Measurements from ENCODE around the gene RAVER2. TPM values are rescaled to one million over a fixed set of nuclear protein-coding genes. Genes with fewer than 3 reads are reported as not detected.

The RAVER2 gene
- total and polyA plus RNA-seq, 2 experiments from 2014 or later: 10.8 to 24.0 TPM

- H3K4me1 ChIP-seq (ENCODE audit: low read depth): no peaks in the 10 kb centered on the region
- no peak overlapping the region for H3K4me3 ChIP-seq
- no peak for DNase-seq (ENCODE audit: low read depth in 1 of 2, low spot score in 1 of 2)
- H3K27me3 ChIP-seq: no peaks in the 10 kb centered on the region
- peaks cover 11% of the 10 kb centered on the region for H3K36me3 ChIP-seq
- H3K27ac ChIP-seq: no peak overlapping the region
- H3K9me3 ChIP-seq (ENCODE audit: low read depth): no peaks in the 10 kb centered on the region
- TF ChIP-seq, protein P1, sequence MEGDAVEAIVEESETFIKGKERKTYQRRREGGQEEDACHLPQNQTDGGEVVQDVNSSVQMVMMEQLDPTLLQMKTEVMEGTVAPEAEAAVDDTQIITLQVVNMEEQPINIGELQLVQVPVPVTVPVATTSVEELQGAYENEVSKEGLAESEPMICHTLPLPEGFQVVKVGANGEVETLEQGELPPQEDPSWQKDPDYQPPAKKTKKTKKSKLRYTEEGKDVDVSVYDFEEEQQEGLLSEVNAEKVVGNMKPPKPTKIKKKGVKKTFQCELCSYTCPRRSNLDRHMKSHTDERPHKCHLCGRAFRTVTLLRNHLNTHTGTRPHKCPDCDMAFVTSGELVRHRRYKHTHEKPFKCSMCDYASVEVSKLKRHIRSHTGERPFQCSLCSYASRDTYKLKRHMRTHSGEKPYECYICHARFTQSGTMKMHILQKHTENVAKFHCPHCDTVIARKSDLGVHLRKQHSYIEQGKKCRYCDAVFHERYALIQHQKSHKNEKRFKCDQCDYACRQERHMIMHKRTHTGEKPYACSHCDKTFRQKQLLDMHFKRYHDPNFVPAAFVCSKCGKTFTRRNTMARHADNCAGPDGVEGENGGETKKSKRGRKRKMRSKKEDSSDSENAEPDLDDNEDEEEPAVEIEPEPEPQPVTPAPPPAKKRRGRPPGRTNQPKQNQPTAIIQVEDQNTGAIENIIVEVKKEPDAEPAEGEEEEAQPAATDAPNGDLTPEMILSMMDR (IDR thresholded peaks at IDR 0.05; ENCODE audit: low read depth, low read length): no peak
Measured at GRCh38 chr1:64867266-64867665, 122.4 kb downstream of the RAVER2 start.

DNA sequence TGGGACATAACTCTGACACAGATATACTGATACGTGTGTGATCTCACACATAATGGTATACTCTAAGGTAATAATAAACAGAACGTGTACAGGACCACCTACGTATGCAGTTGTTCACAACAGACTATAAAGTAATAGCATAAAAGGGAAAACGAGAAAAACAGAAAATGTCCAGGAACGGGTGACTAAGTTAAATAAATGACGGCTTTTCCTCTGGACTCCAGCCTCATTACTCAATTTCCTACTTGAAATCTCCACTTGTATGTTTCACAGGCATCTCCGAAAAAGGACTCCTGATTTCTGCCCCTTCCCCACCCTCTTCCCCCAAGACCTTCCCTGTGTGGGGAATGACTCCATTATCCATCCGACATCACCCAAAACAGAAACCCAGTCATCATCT lies 126.4 kb downstream of the RAVER2 start:
- H3K36me3 ChIP-seq: peaks cover 10% of the 10 kb centered on the region

GRCh38 chr1:64872067-64872466 lies 127.2 kb downstream of the RAVER2 start:
- H3K27ac ChIP-seq: no peak overlapping the region
- H3K27me3 ChIP-seq: no peaks in the 10 kb centered on the region
- DNase-seq (ENCODE audit: low read depth in 1 of 2, low spot score in 1 of 2): no peak
- H3K4me1 ChIP-seq (ENCODE audit: low read depth): peaks cover 14% of the 10 kb centered on the region
- H3K9me3 ChIP-seq (ENCODE audit: low read depth): no peaks in the 10 kb centered on the region
- TF ChIP-seq, protein P1 (IDR thresholded peaks at IDR 0.05; ENCODE audit: low read depth, low read length): no peak
- H3K36me3 ChIP-seq: peaks cover 5% of the 10 kb centered on the region
- H3K4me3 ChIP-seq: no peak overlapping the region

More for the DNA sequence above, 126.4 kb downstream of the RAVER2 start:
- no peak for DNase-seq (ENCODE audit: low read depth in 1 of 2, low spot score in 1 of 2)
- Histone ChIP-seq H3K9me3 (ENCODE audit: low read depth) (no peaks in the 10 kb centered on the region), H3K27me3 (no peaks in the 10 kb centered on the region), H3K4me3 (no peak overlapping the region), H3K4me1 (ENCODE audit: low read depth) (peaks cover 14% of the 10 kb centered on the region), H3K27ac (no peak overlapping the region)
- TF ChIP-seq, protein P1 (IDR thresholded peaks at IDR 0.05; ENCODE audit: low read depth, low read length): no peak

- no peak for DNase-seq (ENCODE audit: low read depth in 1 of 2, low spot score in 1 of 2)
- Histone ChIP-seq H3K9me3 (ENCODE audit: low read depth) (no peaks in the 10 kb centered on the region), H3K27ac (peak overlapping the region; percentile 85), H3K4me3 (no peak overlapping the region), H3K36me3 (no peaks in the 10 kb centered on the region), H3K27me3 (no peaks in the 10 kb centered on the region), H3K4me1 (ENCODE audit: low read depth) (peaks cover 14% of the 10 kb centered on the region)
- TF ChIP-seq, protein P1 (IDR thresholded peaks at IDR 0.05; ENCODE audit: low read depth, low read length): no peak
Measured at GRCh38 chr1:64873576-64873975, 128.7 kb downstream of the RAVER2 start.

DNA sequence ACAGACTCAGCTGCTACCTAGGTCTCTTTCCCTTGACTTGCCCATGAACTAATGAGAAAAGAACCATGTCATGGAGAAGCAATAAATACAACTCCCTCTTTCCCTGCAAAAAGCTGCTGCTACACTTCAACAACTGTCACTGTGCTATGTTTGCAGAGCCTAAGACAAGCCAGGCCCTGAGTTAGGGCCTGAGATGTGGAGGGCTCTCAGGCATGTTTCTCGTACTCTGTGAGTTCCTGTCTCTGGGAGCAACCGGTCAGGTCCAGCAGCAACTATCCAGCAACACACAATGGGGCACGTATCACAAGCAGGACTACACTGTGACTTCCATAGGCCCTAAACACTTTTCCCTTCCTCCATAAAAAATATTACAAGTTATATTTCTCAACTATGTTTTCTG lies 129.8 kb downstream of the RAVER2 start:
- Histone ChIP-seq H3K9me3 (ENCODE audit: low read depth) (no peaks in the 10 kb centered on the region), H3K4me3 (no peak overlapping the region), H3K27me3 (no peaks in the 10 kb centered on the region), H3K36me3 (no peaks in the 10 kb centered on the region), H3K27ac (peak overlapping the region; percentile 85), H3K4me1 (ENCODE audit: low read depth) (peaks cover 18% of the 10 kb centered on the region)
- peak in 1 of 2 donors; percentile 78 for DNase-seq (ENCODE audit: low read depth in 1 of 2, low spot score in 1 of 2)
- TF ChIP-seq, protein P1 (IDR thresholded peaks at IDR 0.05; ENCODE audit: low read depth, low read length): no peak

DNA sequence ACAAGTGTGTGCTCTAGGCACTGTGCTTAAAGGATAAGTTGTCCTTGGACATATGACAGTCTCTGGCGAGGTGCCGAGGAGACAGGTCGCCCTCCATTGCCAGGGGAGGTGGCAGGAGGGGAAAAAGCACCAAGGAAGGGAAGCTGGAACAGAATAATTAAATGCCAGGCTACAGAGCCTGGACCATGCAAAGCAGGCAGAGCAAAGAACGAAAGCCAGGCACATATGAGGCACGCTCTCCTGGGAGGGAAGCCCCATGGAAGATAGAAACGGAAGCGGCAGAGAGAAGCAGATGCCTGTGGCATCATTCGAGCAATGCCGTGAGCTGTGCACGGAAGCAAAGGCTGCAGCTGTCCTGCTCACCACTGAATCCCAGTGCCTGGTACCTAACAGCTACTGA lies 130.2 kb downstream of the RAVER2 start:
- Histone ChIP-seq H3K4me3 (no peak overlapping the region), H3K9me3 (ENCODE audit: low read depth) (no peaks in the 10 kb centered on the region), H3K36me3 (no peaks in the 10 kb centered on the region), H3K27ac (peak overlapping the region; percentile 85), H3K27me3 (no peaks in the 10 kb centered on the region), H3K4me1 (ENCODE audit: low read depth) (peaks cover 18% of the 10 kb centered on the region)
- DNase-seq (ENCODE audit: low read depth in 1 of 2, low spot score in 1 of 2): no peak
- TF ChIP-seq, protein P1 (IDR thresholded peaks at IDR 0.05; ENCODE audit: low read depth, low read length): no peak

Measured in cardiac muscle cell (in vitro differentiated cells and primary cell).